Stimulated activated CD8-positive, alpha-beta memory T cell treated with anti-CD3 and anti-CD28 coated beads, Interleukin-4, amount 100 ng/mL, for 48 hours (primary cell): ENCODE data around the gene SOX10.

Experiments used
- DNase-seq: peaks from one replicate; pipeline ENCODE4 v3.0.0-alpha.2; 2020

The SOX10 gene

GRCh38 chr22:37929390-37929789 lies 55.0 kb downstream of the SOX10 start:
- no peak for DNase-seq

- no peak for DNase-seq
Measured at GRCh38 chr22:37927637-37927936, 56.8 kb downstream of the SOX10 start.

GRCh38 chr22:37926771-37927636 lies 57.4 kb downstream of the SOX10 start:
- DNase-seq, result no peak

- no peak for DNase-seq
Measured at GRCh38 chr22:37926358-37926757, 58.0 kb downstream of the SOX10 start.

- no peak for DNase-seq
Measured at GRCh38 chr22:37925767-37926166, 58.6 kb downstream of the SOX10 start.

- no peak for DNase-seq
Measured at GRCh38 chr22:37925330-37925729, 59.0 kb downstream of the SOX10 start.

GRCh38 chr22:37924386-37925065 lies 59.8 kb downstream of the SOX10 start:
- no peak for DNase-seq

- no peak for DNase-seq
Measured at GRCh38 chr22:37923927-37924326, 60.4 kb downstream of the SOX10 start.
